HL-60/S4 treated with phorbol 12-myristate 13-acetate at 8.2 ng/mL for 4 days and 3 days (cell line): ENCODE data around the gene KCNG1.

ENCODE experiments used
- in situ Hi-C: fragments of 300-500 bp; cut with MboI; formaldehyde crosslinking; loops from 2 replicates; pipeline ENCODE4 v1.15.0; 2022; ENCODE audit warnings: low sequenced_read_pairs

KCNG1 gene

DNA sequence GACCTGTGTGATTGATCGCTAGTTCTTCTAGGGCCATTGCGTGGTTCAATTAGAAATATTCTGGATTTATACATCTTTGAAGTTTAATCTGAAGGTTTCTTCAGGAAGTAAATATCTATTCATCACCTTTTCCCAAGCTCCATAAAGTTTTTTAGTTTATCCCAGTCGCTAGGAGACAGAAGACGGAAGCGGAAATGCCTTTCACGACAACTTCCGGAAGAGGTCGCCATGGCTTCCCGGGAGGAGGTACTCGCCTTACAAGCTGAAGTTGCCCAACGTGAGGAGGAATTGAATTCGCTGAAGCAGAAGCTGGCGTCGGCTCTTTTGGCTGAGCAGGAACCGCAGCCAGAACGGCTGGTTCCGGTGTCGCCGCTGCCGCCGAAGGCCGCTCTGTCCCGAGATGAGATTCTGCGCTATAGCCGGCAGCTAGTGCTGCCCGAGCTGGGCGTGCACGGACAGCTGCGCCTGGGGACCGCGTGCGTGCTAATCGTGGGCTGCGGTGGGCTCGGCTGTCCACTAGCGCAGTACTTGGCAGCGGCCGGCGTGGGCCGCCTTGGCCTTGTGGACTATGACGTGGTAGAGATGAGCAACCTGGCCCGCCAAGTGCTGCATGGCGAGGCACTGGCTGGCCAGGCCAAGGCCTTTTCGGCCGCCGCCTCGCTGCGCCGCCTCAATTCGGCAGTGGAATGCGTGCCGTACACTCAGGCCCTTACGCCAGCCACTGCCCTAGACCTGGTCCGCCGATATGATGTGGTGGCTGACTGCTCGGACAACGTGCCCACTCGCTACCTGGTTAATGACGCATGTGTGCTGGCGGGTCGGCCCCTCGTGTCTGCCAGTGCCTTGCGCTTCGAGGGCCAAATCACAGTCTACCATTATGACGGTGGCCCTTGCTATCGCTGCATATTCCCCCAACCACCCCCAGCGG lies 64.0 kb downstream of the KCNG1 start, which contains the start of gene MOCS3:
Gene MOCS3, plus strand, starts transcription at position 204 of the 928 bp plus-strand sequence. Its CDS starts 25 bp downstream, at position 229.
- in situ Hi-C loops = no loop called here

- in situ Hi-C loops = no loop called here
Measured at GRCh38 chr20:50957798-50958614, 64.9 kb downstream of the KCNG1 start, which contains the start of gene DPM1. Gene DPM1, minus strand, starts transcription at chr20:50958532. Its CDS starts 9 bp downstream, at chr20:50958523.

- in situ Hi-C loops = no loop called here
Measured at GRCh38 chr20:50957276-50957675, 65.6 kb downstream of the KCNG1 start.

DNA sequence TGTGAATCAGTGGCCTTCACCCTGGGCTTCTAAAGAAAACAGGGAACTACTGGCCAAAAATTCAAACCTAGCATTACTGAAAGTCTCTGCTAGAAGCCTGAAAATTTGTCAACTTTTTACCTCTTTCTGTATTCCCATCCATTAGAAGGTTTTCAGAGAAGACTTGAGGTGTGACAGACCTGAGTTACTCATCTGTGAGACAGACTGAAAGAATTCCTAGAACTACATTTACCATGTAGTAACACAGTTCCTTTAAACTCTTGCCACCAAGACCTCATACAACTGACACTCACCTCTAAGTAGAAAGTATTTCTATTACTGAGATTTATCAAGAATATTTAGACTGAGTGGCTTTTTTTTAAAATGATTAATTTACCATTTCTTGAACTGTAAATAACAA lies 69.1 kb downstream of the KCNG1 start:
- in situ Hi-C loops = no loop called here
